ENCODE results near the gene SVEP1.

SVEP1 gene

DNA sequence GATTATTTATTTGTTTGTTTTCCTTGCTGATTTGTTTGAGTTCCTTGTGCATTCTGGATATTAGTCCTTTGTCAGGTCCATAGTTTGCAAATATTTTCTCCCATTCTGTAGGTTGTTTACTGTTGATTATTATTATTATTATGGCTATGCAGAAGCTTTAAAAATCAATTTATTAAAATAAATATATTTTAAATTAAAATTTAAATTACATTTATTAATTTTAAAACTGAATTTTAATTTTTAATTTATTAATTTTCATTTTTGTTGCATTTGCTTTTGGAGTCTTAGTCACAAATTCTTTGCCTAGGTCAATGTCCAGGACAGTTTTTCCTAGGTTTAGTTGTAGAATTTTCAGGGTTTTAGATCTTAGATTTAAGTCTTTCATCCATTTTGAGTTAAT, 50.9 kb downstream of the SVEP1 start:
- TF ChIP-seq NFRKB (IDR thresholded peaks at IDR 0.05) (no peak), ARNT (IDR thresholded peaks at IDR 0.05) (no peak), SP1 (IDR thresholded peaks at IDR 0.05) (no peak), CTBP1 (IDR thresholded peaks at IDR 0.05; ENCODE audit: borderline replicate concordance) (no peak), BHLHE40 (IDR thresholded peaks at IDR 0.05; ENCODE audit: borderline replicate concordance) (no peak), SUZ12 (IDR thresholded peaks at IDR 0.05) (no peak), FOXA1 (IDR thresholded peaks at IDR 0.05) (no peak), ZNF384 (IDR thresholded peaks at IDR 0.05) (no peak), L3MBTL2 (conservative IDR thresholded peaks at IDR 0.05) (no peak), HDGF (IDR thresholded peaks at IDR 0.05; ENCODE audit: borderline replicate concordance) (no peak), ELF4 (IDR thresholded peaks at IDR 0.05) (no peak), TARDBP (IDR thresholded peaks at IDR 0.05) (no peak), FOXM1 (IDR thresholded peaks at IDR 0.05; ENCODE audit: borderline replicate concordance) (no peak), LEF1 (IDR thresholded peaks at IDR 0.05; ENCODE audit: borderline replicate concordance) (no peak), FOXK2 (IDR thresholded peaks at IDR 0.05) (no peak)
- TF ChIP-seq, protein P1, sequence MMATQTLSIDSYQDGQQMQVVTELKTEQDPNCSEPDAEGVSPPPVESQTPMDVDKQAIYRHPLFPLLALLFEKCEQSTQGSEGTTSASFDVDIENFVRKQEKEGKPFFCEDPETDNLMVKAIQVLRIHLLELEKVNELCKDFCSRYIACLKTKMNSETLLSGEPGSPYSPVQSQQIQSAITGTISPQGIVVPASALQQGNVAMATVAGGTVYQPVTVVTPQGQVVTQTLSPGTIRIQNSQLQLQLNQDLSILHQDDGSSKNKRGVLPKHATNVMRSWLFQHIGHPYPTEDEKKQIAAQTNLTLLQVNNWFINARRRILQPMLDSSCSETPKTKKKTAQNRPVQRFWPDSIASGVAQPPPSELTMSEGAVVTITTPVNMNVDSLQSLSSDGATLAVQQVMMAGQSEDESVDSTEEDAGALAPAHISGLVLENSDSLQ (IDR thresholded peaks at IDR 0.05) = no peak
- POLR2A ChIA-PET = interaction anchor here (0.7 kb wide), 1 partner anchor 72 kb away, joined by 3 read pairs; no protein-coding TSS in a partner anchor
- CTCF ChIA-PET = no interaction called here
- no peak for DNase-seq (ENCODE audit: extremely low spot score)

DNA sequence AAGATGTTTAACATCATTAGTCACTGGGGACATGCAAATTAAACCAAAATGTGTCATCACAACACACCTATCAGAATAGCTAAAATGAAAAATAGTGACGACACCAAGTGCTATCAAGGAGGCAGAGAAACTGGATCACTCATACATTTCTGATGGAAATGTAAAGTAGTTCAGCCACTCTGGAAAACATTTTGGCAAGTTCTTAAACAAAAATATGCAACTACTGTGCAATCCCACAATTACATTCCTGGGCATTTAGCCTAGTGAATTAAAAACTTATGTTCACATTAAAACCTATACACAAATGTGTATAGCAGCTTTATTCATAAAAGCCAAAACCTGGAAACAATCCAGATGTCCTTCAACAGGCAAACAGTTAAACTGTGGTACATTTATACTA, 53.1 kb downstream of the SVEP1 start:
- ChIA-PET CTCF (no interaction called here), POLR2A (no interaction called here)
- DNase-seq (ENCODE audit: extremely low spot score) = no peak
- TF ChIP-seq, protein P1 (IDR thresholded peaks at IDR 0.05) = no peak

GRCh38 chr9:110521206-110521605, 58.3 kb downstream of the SVEP1 start:
- POLR2A ChIA-PET = no interaction called here
- no peak for DNase-seq (ENCODE audit: extremely low spot score)
- TF ChIP-seq NFRKB (IDR thresholded peaks at IDR 0.05) (no peak), HDGF (IDR thresholded peaks at IDR 0.05; ENCODE audit: borderline replicate concordance) (no peak), L3MBTL2 (conservative IDR thresholded peaks at IDR 0.05) (no peak), FOXK2 (IDR thresholded peaks at IDR 0.05) (no peak), TARDBP (IDR thresholded peaks at IDR 0.05) (no peak)
- CTCF ChIA-PET = no interaction called here

DNA sequence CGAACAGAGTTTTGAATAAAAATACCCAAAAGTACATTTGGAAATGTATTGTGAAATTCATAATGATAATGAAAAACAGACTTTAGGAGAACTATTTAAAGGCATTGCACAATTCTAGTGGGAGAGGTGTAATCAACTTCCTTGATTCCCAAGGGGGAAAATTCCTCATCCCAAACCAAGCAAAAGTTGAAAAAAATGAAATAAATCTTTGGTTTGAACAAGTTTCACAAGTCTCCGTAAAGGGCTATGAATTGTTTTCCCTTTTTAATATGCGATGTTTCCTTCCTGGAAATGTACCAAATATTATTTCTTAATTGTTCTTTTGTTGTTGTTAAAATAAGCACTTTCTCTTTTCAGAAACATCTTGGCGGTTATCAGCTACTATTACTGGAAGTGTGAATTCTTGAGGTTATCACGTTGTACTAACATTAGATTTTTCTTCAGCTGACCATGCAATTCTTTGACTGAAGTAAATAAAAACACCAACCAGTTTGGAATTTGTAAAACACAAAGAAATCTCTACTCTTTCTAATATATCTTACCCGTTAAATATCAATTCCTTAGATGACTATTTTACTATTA, 59.3 kb downstream of the SVEP1 start:
- ChIA-PET POLR2A (no interaction called here), CTCF (no interaction called here)
- no peak for DNase-seq (ENCODE audit: extremely low spot score)
- TF ChIP-seq NFRKB (IDR thresholded peaks at IDR 0.05) = no peak

DNA sequence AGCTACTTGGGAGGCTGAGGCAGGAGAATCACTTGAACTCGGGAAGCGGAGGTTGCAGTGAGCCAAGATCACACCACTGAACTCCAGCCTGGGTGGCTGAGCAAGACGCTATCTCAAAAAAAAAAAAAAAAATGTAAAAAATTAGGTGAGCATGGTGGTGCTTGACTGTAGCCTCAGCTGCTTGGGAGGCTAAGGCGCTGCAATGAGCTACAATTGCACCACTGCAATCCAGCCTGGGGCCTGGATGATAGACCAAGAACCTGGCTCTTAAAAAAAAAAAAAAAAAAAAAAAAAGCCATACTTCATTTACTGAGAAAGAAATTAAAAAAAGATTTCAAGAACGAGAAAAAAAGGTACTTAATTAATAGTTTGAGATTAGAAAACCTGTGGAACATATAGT, 62.1 kb downstream of the SVEP1 start:
- POLR2A ChIA-PET = no interaction called here
- no peak for DNase-seq (ENCODE audit: extremely low spot score)
- CTCF ChIA-PET = interaction anchor here (0.5 to 0.7 kb wide), 2 partner anchors 92 to 175 kb away, joined by 3 to 5 read pairs; no protein-coding TSS in a partner anchor
- TF ChIP-seq ARNT (IDR thresholded peaks at IDR 0.05) = no peak
- no peak for TF ChIP-seq L3MBTL2 (conservative IDR thresholded peaks at IDR 0.05)
- TF ChIP-seq TARDBP (IDR thresholded peaks at IDR 0.05) = no peak
- TF ChIP-seq SUZ12 (IDR thresholded peaks at IDR 0.05) = no peak
- TF ChIP-seq, protein P1 (IDR thresholded peaks at IDR 0.05) = no peak
- TF ChIP-seq FOXM1 (IDR thresholded peaks at IDR 0.05; ENCODE audit: borderline replicate concordance) = no peak
- TF ChIP-seq LEF1 (IDR thresholded peaks at IDR 0.05; ENCODE audit: borderline replicate concordance) = no peak
- TF ChIP-seq NFRKB (IDR thresholded peaks at IDR 0.05) = no peak
- no peak for TF ChIP-seq FOXK2 (IDR thresholded peaks at IDR 0.05)
- no peak for TF ChIP-seq SP1 (IDR thresholded peaks at IDR 0.05)
- TF ChIP-seq BHLHE40 (IDR thresholded peaks at IDR 0.05; ENCODE audit: borderline replicate concordance) = no peak
- TF ChIP-seq CTBP1 (IDR thresholded peaks at IDR 0.05; ENCODE audit: borderline replicate concordance) = no peak

- DNase-seq (ENCODE audit: extremely low spot score) = no peak
- POLR2A ChIA-PET = no interaction called here
- TF ChIP-seq, protein P1 (IDR thresholded peaks at IDR 0.05) = no peak
- TF ChIP-seq TARDBP (IDR thresholded peaks at IDR 0.05) = no peak
- TF ChIP-seq FOXM1 (IDR thresholded peaks at IDR 0.05; ENCODE audit: borderline replicate concordance) = no peak
- TF ChIP-seq L3MBTL2 (conservative IDR thresholded peaks at IDR 0.05) = no peak
- TF ChIP-seq ARNT (IDR thresholded peaks at IDR 0.05) = no peak
- TF ChIP-seq CTBP1 (IDR thresholded peaks at IDR 0.05; ENCODE audit: borderline replicate concordance) = no peak
- TF ChIP-seq HDGF (IDR thresholded peaks at IDR 0.05; ENCODE audit: borderline replicate concordance) = no peak
- TF ChIP-seq LEF1 (IDR thresholded peaks at IDR 0.05; ENCODE audit: borderline replicate concordance) = no peak
- no peak for TF ChIP-seq ZNF384 (IDR thresholded peaks at IDR 0.05)
- TF ChIP-seq NFRKB (IDR thresholded peaks at IDR 0.05) = no peak
- TF ChIP-seq SUZ12 (IDR thresholded peaks at IDR 0.05) = no peak
- TF ChIP-seq ELF4 (IDR thresholded peaks at IDR 0.05) = no peak
- no peak for TF ChIP-seq SP1 (IDR thresholded peaks at IDR 0.05)
- no peak for TF ChIP-seq BHLHE40 (IDR thresholded peaks at IDR 0.05; ENCODE audit: borderline replicate concordance)
- no peak for TF ChIP-seq FOXA1 (IDR thresholded peaks at IDR 0.05)
- no peak for TF ChIP-seq FOXK2 (IDR thresholded peaks at IDR 0.05)
- CTCF ChIA-PET = no interaction called here
Observed at GRCh38 chr9:110514897-110515296, 64.6 kb downstream of the SVEP1 start.

Data from HEK293T (cell line).